GM12875 (cell line): ENCODE data around the gene PPP3CA.

Source experiments
- H3K4me3 ChIP-seq: one replicate; pipeline ENCODE4 v1.5.1; 2011; ENCODE audit warnings: low read depth, low read length, control low read depth
- CTCF ChIP-seq: IDR thresholded peaks from 2 replicates; pipeline ENCODE4 v1.5.1; 2011; ENCODE audit warnings: low read depth, mild to moderate bottlenecking, control low read depth, inconsistent platforms, low read length, moderate library complexity, borderline replicate concordance; ENCODE audit not compliant: insufficient read depth

The PPP3CA gene

GRCh38 chr4:101040776-101041175, 306.6 kb downstream of the PPP3CA start:
- no peak for TF ChIP-seq CTCF
- H3K4me3 ChIP-seq = no peak overlapping the region

- no peak overlapping the region for H3K4me3 ChIP-seq
- no peak for TF ChIP-seq CTCF
Observed at GRCh38 chr4:101039367-101039766, 308.0 kb downstream of the PPP3CA start.

DNA sequence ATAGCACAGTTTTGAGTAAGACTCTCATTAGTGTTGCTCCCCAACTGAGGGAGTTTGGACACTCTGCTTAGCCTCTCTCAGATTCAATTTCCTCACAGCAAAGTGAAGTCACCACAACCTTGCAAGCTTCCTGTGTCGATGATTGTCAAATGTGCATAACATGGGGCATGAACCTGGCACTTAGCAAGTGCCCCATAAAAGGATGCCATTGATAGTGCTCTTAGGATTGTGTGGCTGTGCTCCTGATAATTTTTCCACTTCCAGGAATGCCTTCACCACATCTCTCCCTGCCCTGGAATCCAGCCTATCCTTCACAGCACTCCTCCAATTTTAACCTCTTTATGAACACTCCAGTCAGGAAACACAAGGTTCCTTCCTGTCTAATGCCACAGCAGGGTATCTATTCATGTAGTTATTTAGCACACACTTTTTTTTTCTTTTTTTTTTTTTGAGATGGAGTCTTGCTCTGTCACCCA, 309.4 kb downstream of the PPP3CA start:
- H3K4me3 ChIP-seq = no peak overlapping the region
- no peak for TF ChIP-seq CTCF

DNA sequence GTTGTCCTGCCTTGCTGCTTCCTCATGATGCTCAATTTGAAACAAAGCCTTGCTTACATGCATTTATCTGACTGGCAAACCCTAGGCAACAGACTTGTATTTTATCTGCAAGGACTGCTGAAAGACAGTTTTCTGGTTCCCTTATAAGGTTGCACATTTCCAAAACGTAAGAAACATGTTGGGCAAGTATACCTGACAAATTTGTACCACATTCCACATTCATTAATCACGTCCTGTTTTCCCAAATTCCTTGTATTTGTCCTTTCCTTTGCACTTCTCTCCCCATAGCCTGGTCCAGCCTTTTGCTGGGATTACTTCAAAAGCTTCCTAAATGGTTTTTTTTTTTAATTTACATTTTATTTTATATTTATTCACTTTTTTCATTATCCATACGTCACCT, 310.1 kb downstream of the PPP3CA start:
- no peak for TF ChIP-seq CTCF
- H3K4me3 ChIP-seq = no peak overlapping the region

DNA sequence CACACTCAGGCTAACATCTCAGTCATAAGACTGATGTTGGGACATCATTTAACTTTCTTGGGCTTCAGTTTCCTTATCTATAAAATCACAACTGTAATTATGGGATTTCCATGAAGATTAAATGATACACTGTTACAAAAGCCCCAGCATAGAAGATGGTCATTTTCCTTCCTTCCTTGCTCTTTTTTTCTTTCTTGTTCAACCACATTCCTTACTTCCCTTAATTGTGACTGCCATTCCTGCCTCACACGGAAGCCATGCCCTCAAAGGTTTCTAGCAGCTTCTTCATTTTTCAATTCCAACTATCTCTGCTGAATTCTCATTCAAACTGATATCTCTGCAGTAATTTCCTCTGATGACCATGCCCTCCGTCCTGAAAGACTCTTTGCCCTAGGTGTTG, 311.8 kb downstream of the PPP3CA start:
- no peak overlapping the region for H3K4me3 ChIP-seq
- no peak for TF ChIP-seq CTCF

- 0 out of 2 replicates have a peak, but pooled peaks have one; percentile 8 for TF ChIP-seq CTCF
- H3K4me3 ChIP-seq = no peak overlapping the region
Observed at GRCh38 chr4:101033986-101034385, 313.3 kb downstream of the PPP3CA start.

- TF ChIP-seq CTCF = no peak
- H3K4me3 ChIP-seq = no peak overlapping the region
Observed at GRCh38 chr4:101032541-101032940, 314.8 kb downstream of the PPP3CA start.
